ENCODE results near the gene HOXD12. TPM values are rescaled to one million over a fixed set of nuclear protein-coding genes. Genes with fewer than 3 reads are reported as not detected.

The HOXD12 gene
- polyA plus RNA-seq, 1 of the 3 experiments (the other 2 are of a cell fraction) = not detected

DNA sequence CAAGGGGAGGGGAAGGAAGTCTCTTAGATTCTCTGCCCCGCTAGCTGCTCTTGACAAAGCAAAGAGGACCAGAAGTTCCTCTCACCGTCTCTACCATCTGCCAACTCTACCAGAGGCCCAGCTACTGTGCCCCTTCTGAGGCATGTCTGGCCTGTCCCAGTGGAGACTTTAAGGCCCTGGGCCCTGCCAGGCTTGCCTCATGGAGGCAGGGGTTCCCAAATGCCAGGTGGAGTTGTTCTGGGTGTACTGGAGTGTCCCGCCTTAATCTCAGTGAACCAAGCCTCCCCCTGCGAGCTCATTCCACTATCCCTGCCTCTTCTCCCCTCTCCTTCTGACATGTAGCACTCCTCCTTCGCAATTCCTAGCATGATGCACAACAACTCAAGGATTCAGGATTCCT is 2.2 kb downstream of the HOXD12 start:
- Histone ChIP-seq H3K4me3 (ENCODE audit: low read depth in 2 of 2, low read length in 1 of 2) (no peak overlapping the region), H3K4me1 (ENCODE audit: control insufficient read depth in 1 of 2, insufficient read depth in 2 of 2, low read depth in 1 of 2, low read length in 1 of 2) (peaks cover 0 to 26% of the 10 kb centered on the region in 2 experiments; a peak in 3 of 4 replicates), H3K27ac (ENCODE audit: low read depth in 2 of 2, low read length in 1 of 2) (no peak overlapping the region), H3K79me2 (ENCODE audit: insufficient read depth) (no peaks in the 10 kb centered on the region), H3K27me3 (ENCODE audit: insufficient read depth) (peaks cover 97% of the 10 kb centered on the region), H3K4me2 (no peak overlapping the region), H3K9ac (no peak overlapping the region), H3F3A (replicated peaks; ENCODE audit: insufficient read depth) (peaks cover 8% of the 10 kb centered on the region), H3K36me3 (replicated peaks in 1 of 2; ENCODE audit: control insufficient read depth in 1 of 2, insufficient read depth in 2 of 2, low read length in 1 of 2) (no peaks in the 10 kb centered on the region), H3K9me2 (no peaks in the 10 kb centered on the region), H3K9me3 (no peaks in the 10 kb centered on the region), H4K20me1 (ENCODE audit: insufficient read depth) (no peaks in the 10 kb centered on the region), H2AFZ (ENCODE audit: low read depth) (no peak overlapping the region)
- TF ChIP-seq JUND (IDR thresholded peaks at IDR 0.05) (no peak), TCF12 (IDR thresholded peaks at IDR 0.05) (no peak), GABPA (IDR thresholded peaks at IDR 0.05; ENCODE audit: low read depth) (no peak), SMC3 (IDR thresholded peaks at IDR 0.05; ENCODE audit: low read depth, low read length) (no peak), GATA2 (CRISPR knock-in tag; IDR thresholded peaks at IDR 0.05) (no peak), NRF1 (IDR thresholded peaks at IDR 0.05; ENCODE audit: low read depth, low read length) (no peak), MXI1 (IDR thresholded peaks at IDR 0.05; ENCODE audit: low read depth, low read length) (no peak), EP300 (IDR thresholded peaks at IDR 0.05; ENCODE audit: borderline replicate concordance in 1 of 2, low read depth in 1 of 2, low read length in 1 of 2) (no peak), MEF2A (IDR thresholded peaks at IDR 0.05; ENCODE audit: borderline replicate concordance, low read depth) (no peak), TEAD4 (IDR thresholded peaks at IDR 0.05; ENCODE audit: borderline replicate concordance, insufficient read depth) (no peak), YY1 (IDR thresholded peaks at IDR 0.05; ENCODE audit: low read depth) (no peak), POLR2AphosphoS5 (IDR thresholded peaks at IDR 0.05; ENCODE audit: low read depth, low read length) (no peak), RXRA (IDR thresholded peaks at IDR 0.05; ENCODE audit: borderline replicate concordance, low read depth) (no peak), SIN3A (IDR thresholded peaks at IDR 0.05; ENCODE audit: borderline replicate concordance, low read depth, low read length) (no peak), RAD21 (IDR thresholded peaks at IDR 0.05; ENCODE audit: low read length) (no peak), TAF1 (IDR thresholded peaks at IDR 0.05; ENCODE audit: borderline replicate concordance, low read depth, low read length) (no peak)
- TF ChIP-seq, protein P1, sequence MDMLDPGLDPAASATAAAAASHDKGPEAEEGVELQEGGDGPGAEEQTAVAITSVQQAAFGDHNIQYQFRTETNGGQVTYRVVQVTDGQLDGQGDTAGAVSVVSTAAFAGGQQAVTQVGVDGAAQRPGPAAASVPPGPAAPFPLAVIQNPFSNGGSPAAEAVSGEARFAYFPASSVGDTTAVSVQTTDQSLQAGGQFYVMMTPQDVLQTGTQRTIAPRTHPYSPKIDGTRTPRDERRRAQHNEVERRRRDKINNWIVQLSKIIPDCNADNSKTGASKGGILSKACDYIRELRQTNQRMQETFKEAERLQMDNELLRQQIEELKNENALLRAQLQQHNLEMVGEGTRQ (IDR thresholded peaks at IDR 0.05; ENCODE audit: borderline replicate concordance, low read depth, low read length) = no peak
- TF ChIP-seq, protein P2, sequence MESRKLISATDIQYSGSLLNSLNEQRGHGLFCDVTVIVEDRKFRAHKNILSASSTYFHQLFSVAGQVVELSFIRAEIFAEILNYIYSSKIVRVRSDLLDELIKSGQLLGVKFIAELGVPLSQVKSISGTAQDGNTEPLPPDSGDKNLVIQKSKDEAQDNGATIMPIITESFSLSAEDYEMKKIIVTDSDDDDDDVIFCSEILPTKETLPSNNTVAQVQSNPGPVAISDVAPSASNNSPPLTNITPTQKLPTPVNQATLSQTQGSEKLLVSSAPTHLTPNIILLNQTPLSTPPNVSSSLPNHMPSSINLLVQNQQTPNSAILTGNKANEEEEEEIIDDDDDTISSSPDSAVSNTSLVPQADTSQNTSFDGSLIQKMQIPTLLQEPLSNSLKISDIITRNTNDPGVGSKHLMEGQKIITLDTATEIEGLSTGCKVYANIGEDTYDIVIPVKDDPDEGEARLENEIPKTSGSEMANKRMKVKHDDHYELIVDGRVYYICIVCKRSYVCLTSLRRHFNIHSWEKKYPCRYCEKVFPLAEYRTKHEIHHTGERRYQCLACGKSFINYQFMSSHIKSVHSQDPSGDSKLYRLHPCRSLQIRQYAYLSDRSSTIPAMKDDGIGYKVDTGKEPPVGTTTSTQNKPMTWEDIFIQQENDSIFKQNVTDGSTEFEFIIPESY (IDR thresholded peaks at IDR 0.05; ENCODE audit: borderline replicate concordance, low read depth) = no peak
- TF ChIP-seq, protein P3, sequence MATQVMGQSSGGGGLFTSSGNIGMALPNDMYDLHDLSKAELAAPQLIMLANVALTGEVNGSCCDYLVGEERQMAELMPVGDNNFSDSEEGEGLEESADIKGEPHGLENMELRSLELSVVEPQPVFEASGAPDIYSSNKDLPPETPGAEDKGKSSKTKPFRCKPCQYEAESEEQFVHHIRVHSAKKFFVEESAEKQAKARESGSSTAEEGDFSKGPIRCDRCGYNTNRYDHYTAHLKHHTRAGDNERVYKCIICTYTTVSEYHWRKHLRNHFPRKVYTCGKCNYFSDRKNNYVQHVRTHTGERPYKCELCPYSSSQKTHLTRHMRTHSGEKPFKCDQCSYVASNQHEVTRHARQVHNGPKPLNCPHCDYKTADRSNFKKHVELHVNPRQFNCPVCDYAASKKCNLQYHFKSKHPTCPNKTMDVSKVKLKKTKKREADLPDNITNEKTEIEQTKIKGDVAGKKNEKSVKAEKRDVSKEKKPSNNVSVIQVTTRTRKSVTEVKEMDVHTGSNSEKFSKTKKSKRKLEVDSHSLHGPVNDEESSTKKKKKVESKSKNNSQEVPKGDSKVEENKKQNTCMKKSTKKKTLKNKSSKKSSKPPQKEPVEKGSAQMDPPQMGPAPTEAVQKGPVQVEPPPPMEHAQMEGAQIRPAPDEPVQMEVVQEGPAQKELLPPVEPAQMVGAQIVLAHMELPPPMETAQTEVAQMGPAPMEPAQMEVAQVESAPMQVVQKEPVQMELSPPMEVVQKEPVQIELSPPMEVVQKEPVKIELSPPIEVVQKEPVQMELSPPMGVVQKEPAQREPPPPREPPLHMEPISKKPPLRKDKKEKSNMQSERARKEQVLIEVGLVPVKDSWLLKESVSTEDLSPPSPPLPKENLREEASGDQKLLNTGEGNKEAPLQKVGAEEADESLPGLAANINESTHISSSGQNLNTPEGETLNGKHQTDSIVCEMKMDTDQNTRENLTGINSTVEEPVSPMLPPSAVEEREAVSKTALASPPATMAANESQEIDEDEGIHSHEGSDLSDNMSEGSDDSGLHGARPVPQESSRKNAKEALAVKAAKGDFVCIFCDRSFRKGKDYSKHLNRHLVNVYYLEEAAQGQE (IDR thresholded peaks at IDR 0.05; ENCODE audit: low read depth, low read length) = no peak
- TF ChIP-seq, protein P4, sequence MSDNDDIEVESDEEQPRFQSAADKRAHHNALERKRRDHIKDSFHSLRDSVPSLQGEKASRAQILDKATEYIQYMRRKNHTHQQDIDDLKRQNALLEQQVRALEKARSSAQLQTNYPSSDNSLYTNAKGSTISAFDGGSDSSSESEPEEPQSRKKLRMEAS (IDR thresholded peaks at IDR 0.05; ENCODE audit: low read depth) = no peak
- CTCF ChIA-PET = interaction anchor here (0.9 to 17.7 kb wide), 7 partner anchors 9 to 850 kb away, joined by 3 to 264 read pairs (median 4); partner anchors contain the start of genes HOXD12 and HOXD13
- 70% methylated on average over 5 of the region's 5 CpGs for WGBS (ENCODE audit: low lambda C conversion rate)
- DNase-seq = no peak
- POLR2A ChIA-PET = interaction anchor here (1.1 kb wide), 1 partner anchor 20 kb away, joined by 3 read pairs; the partner anchor contains the start of gene HOXD9

Data from SK-N-SH (cell line).